HCT116 (cell line): ENCODE data around the gene CRX. TPM values are rescaled to one million over a fixed set of nuclear protein-coding genes. Genes with fewer than 3 reads are reported as not detected.

ENCODE experiments used
- ATAC-seq: fragments of 200-7000 bp; cut with Tn5 transposase; 2 replicates; pipeline ENCODE4 v1.9.1; 2020; ENCODE audit warnings: mild to moderate bottlenecking, moderate library complexity
- BruUV-seq: library from RNA; stranded (reverse); fragments of 400-500 nt; replicated peaks from 2 replicates; lab custom pipeline; 2021; lab: Mats Ljungman, UMichigan
- CTCF ChIA-PET: fragments of 300-600 bp; sonication (Branson Sonifier 250); formaldehyde crosslinking; loops from one replicate; lab custom pipeline; 2021; ENCODE audit warnings: antibody characterized with exemption; lab: Charles Lee
- POLR2A ChIA-PET: fragments of 300-600, 350-600 bp; sonication (Branson Sonifier 250); formaldehyde crosslinking; loops from one replicate; lab custom pipeline; 2021; ENCODE audit warnings: antibody characterized with exemption; lab: Charles Lee
- RAD21 ChIA-PET, 2 experiments: fragments of 300-600 bp; sonication (Branson Sonifier 250); formaldehyde crosslinking; loops; one replicate each; lab custom pipeline; 2023; ENCODE audit warnings: low total read pairs in 2 of 2; ENCODE audit not compliant: uncharacterized antibody in 2 of 2, unreplicated experiment in 2 of 2, low non-redundant PET in 1 of 2; lab: Charles Lee
- DNase-seq: peaks from one replicate; pipeline ENCODE4 v3.0.0-alpha.2; 2010; ENCODE audit warnings: low read depth, low spot score
- H2AFZ ChIP-seq: fragments of 200-600 bp; shearing (Covaris generic), sonication (generic); 2 replicates; pipeline ENCODE4 v1.6.1; 2017; ENCODE audit warnings: low read depth, mixed run types, mixed read lengths, antibody characterized with exemption, low read length; ENCODE audit not compliant: poor library complexity, severe bottlenecking
- H3K27ac ChIP-seq: 2 replicates; pipeline ENCODE4 v1.5.1; 2012; ENCODE audit warnings: low read depth, low read length
- H3K27me3 ChIP-seq: fragments of 200-600 bp; sonication (generic); 2 replicates; pipeline ENCODE4 v1.6.1; 2016; ENCODE audit warnings: mixed run types, low read length, mixed read lengths; ENCODE audit not compliant: insufficient read depth
- H3K36me3 ChIP-seq, 2 experiments: fragments of 200-500 bp in 1 of 2; fragments of 200-600 bp in 1 of 2; sonication (Bioruptor generic) in 1 of 2; sonication (generic) in 1 of 2; 2 replicates each; pipeline versions ENCODE4 v1.5.1 to v1.6.1; 2014 to 2016; ENCODE audit warnings: low read length in 2 of 2, inconsistent platforms in 1 of 2, mixed read lengths in 1 of 2, mixed run types in 1 of 2; ENCODE audit not compliant: insufficient read depth in 2 of 2, control insufficient read depth in 1 of 2
- H3K4me1 ChIP-seq, 2 experiments: fragments of 200-600 bp in 1 of 2; sonication (generic) in 1 of 2; 2 replicates each; pipeline versions ENCODE4 v1.5.1 to v1.6.1; 2012 to 2017; ENCODE audit warnings: low read length in 2 of 2, inconsistent platforms in 1 of 2, mild to moderate bottlenecking in 1 of 2, mixed read lengths in 1 of 2, mixed run types in 1 of 2, moderate library complexity in 1 of 2; ENCODE audit not compliant: insufficient read depth in 2 of 2, control insufficient read depth in 1 of 2
- H3K4me2 ChIP-seq: fragments of 200-600 bp; sonication (generic); 2 replicates; pipeline ENCODE4 v1.6.1; 2017; ENCODE audit warnings: mixed run types, low read length, mixed read lengths
- H3K4me3 ChIP-seq, 2 experiments: fragments of 200-600 bp in 1 of 2; sonication (generic) in 1 of 2; replicated peaks in 1 of 2; 2 replicates each; pipeline ENCODE4 v1.5.1; 2011 to 2016; ENCODE audit warnings: low read length in 2 of 2, control low read depth in 1 of 2, low read depth in 1 of 2, mild to moderate bottlenecking in 1 of 2, mixed read lengths in 1 of 2, mixed run types in 1 of 2
- H3K79me2 ChIP-seq: fragments of 200-600 bp; sonication (generic); 2 replicates; pipeline ENCODE4 v1.6.1; 2017; ENCODE audit warnings: mild to moderate bottlenecking, mixed run types, low read length, moderate library complexity, mixed read lengths; ENCODE audit not compliant: insufficient read depth
- H3K9ac ChIP-seq: fragments of 200-600 bp; sonication (generic); 2 replicates; pipeline ENCODE4 v1.6.1; 2016; ENCODE audit warnings: low read length, mixed read lengths
- H3K9me2 ChIP-seq: fragments of 200-600 bp; sonication (generic), shearing (Covaris generic); 2 replicates; pipeline ENCODE4 v1.6.1; 2017; ENCODE audit warnings: mixed run types, mild to moderate bottlenecking, moderate library complexity; ENCODE audit not compliant: insufficient read depth
- H3K9me3 ChIP-seq, 2 experiments: fragments of 200-500 bp in 1 of 2; fragments of 200-600 bp in 1 of 2; sonication (Bioruptor generic) in 1 of 2; sonication (generic) in 1 of 2; 2 replicates each; pipeline ENCODE4 v1.6.1; 2014 to 2017; ENCODE audit warnings: low read length in 2 of 2, mixed read lengths in 2 of 2, inconsistent platforms in 1 of 2, low read depth in 1 of 2, mild to moderate bottlenecking in 1 of 2, mixed run types in 1 of 2, moderate library complexity in 1 of 2; ENCODE audit not compliant: control insufficient read depth in 1 of 2, insufficient read depth in 1 of 2
- H4K20me1 ChIP-seq: fragments of 200-600 bp; sonication (generic), shearing (Covaris generic); 2 replicates; pipeline ENCODE4 v1.6.1; 2017; ENCODE audit warnings: mixed run types, mild to moderate bottlenecking, moderate library complexity; ENCODE audit not compliant: insufficient read depth
- EGR1 ChIP-seq: IDR thresholded peaks from 2 replicates; pipeline ENCODE4 v1.6.1; 2012; ENCODE audit warnings: low read depth
- ELF1 ChIP-seq: IDR thresholded peaks from 2 replicates; pipeline ENCODE4 v1.6.1; 2012; ENCODE audit warnings: low read depth, borderline replicate concordance
- FOSL1 ChIP-seq: IDR thresholded peaks from 2 replicates; pipeline ENCODE4 v1.6.1; 2012; ENCODE audit warnings: low read depth
- RAD21 ChIP-seq: IDR thresholded peaks from 2 replicates; pipeline ENCODE4 v1.6.1; 2012; ENCODE audit warnings: low read depth, mild to moderate bottlenecking
- REST ChIP-seq: IDR thresholded peaks from 2 replicates; pipeline ENCODE4 v1.6.1; 2012; ENCODE audit warnings: low read depth
- SP1 ChIP-seq: IDR thresholded peaks from 2 replicates; pipeline ENCODE4 v1.6.1; 2012; ENCODE audit warnings: low read depth
- YY1 ChIP-seq: IDR thresholded peaks from 2 replicates; pipeline ENCODE4 v1.6.1; 2011; ENCODE audit warnings: low read length, low read depth, moderate library complexity, mild to moderate bottlenecking; ENCODE audit not compliant: insufficient replicate concordance; ENCODE audit errors: extremely low read depth
- ZBTB33 ChIP-seq: IDR thresholded peaks from 2 replicates; pipeline ENCODE4 v1.6.1; 2011; ENCODE audit warnings: mild to moderate bottlenecking, low read length, moderate library complexity; ENCODE audit not compliant: insufficient replicate concordance; ENCODE audit errors: extremely low read depth
- ZFX ChIP-seq: fragments of 450-650 bp; IDR thresholded peaks from 2 replicates; pipeline ENCODE4 v1.6.1; 2017
- intact Hi-C: fragments of 100-400 bp; cut with micrococcal nuclease; formaldehyde crosslinking; loops from 2 replicates; pipeline ENCODE4 v1.10.0; 2022
- total RNA-seq: library from RNA; stranded (reverse); gene quantifications from one replicate; pipeline ENCODE4 v1.2.1, GENCODE V29; 2021; ENCODE audit not compliant: unreplicated experiment

The CRX gene
- total RNA-seq, 1 experiment from 2014 or later = not detected

- H3K9me2 ChIP-seq = no peaks in the 10 kb centered on the region
- POLR2A ChIA-PET = no interaction called here
Measured at GRCh38 chr19:47781590-47782262, 40.0 kb upstream of the CRX start.

More at GRCh38 chr19:47781590-47782262, 40.0 kb upstream of the CRX start:
- Histone ChIP-seq H3K4me2 (no peak overlapping the region), H3K27me3 (no peaks in the 10 kb centered on the region), H3K27ac (no peak overlapping the region), H3K79me2 (peaks cover 41% of the 10 kb centered on the region), H4K20me1 (no peaks in the 10 kb centered on the region), H3K9ac (no peak overlapping the region), H3K36me3 (peaks cover 32 to 43% of the 10 kb centered on the region in 2 experiments; a peak in 3 of 4 replicates), H2AFZ (no peak overlapping the region), H3K4me1 (peaks cover 9 to 24% of the 10 kb centered on the region in 2 experiments; a peak in 3 of 4 replicates), H3K9me3 (no peaks in the 10 kb centered on the region), H3K4me3 (no peak overlapping the region)
- TF ChIP-seq FOSL1 (no peak), ZFX (no peak), SP1 (no peak), YY1 (no peak), REST (no peak), EGR1 (no peak), ELF1 (no peak), RAD21 (no peak), ZBTB33 (no peak)
- no peak for ATAC-seq
- DNase-seq = no peak
- ChIA-PET RAD21 (no interaction called here), CTCF (interaction anchor here (1.5 kb wide), 1 partner anchor 16 kb away, joined by 3 read pairs; no protein-coding TSS in a partner anchor)
- intact Hi-C loops = no loop called here
- no TSS peak for BruUV-seq
